ENCODE data around the gene SAMD4A.

SAMD4A gene

DNA sequence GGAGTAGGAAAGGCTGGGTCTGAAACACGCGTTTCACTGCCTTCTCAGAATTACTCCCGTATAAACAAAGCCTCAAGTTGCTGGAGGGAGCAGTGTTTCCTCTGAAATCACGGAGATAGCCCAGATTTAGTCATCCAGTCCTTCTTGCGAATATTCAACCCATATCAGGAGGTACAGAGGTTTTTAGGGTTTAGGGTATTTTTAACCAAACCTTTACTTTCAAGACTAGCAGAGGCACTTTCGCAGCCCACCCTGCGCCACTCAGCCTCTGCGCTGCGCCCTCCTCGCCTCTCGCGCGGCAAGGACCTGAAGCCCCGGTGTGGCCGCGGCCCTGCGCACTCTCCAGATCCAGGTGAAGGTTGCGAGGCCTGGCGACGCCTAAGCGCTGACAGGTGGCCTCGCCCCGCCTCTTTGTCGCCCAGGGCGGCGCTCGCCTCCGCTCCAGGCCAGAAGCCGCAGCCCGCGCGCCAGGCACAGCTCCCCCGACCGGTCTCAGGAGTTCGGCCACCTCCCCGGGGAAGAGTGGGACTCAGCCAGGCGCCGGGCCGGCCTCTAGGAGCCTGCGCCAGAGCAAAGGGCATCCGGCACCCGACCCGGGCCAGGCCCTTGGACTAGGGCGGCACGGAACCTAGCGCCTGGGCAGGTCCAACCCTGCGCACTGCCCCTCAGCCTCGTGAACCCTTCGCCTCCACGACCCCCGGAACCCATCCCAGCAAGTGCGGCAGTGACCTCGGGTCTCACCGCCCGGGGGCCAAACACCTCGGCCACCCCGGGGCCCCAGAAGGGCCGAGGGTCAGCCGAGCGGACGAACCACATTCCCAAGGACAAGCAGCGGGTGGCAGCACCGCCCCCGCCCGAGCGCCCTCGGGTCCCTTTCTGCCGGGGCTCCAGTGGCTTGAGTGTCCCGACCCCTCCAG, 1.8 kb upstream of the SAMD4A start:
- DNase-seq (ENCODE audit: low read depth in 2 of 2), result no peak

DNA sequence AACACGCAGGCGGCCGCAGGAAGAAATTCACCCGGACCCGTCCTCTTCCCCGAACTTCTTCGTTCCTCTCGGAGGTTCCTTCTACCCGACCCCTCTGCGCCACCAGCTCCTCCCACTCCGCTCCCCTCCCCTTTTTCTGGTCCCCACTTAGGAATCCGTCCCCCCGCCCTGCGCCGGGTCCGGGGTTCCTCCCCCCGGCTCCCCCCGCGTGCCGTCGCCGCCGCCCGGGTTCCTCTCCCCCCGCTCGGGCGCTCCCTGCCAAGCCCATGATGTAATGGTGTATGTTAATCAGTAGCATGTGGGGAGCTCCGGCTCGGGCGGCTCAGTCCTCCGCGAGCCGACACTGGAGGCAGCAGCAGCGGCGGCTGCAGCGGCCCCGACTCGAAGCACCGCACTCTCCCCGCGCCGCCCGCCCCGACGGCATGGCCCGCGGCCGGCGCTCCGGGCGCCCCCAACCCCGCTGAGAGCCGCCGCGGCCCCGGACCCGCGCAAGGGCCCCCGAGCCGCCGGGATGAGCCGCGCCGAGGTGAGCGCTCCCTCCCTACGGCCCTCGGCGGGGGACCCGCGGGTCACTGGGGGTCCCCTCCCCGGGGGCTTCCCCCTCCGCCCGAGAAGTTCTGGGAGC, 1.0 kb upstream of the SAMD4A start:
- DNase-seq (ENCODE audit: low read depth in 2 of 2), result peak; percentile 92

- DNase-seq (ENCODE audit: low read depth in 2 of 2), result no peak
Measured at GRCh38 chr14:54567224-54567638, 303 bp downstream of the SAMD4A start.

DNA sequence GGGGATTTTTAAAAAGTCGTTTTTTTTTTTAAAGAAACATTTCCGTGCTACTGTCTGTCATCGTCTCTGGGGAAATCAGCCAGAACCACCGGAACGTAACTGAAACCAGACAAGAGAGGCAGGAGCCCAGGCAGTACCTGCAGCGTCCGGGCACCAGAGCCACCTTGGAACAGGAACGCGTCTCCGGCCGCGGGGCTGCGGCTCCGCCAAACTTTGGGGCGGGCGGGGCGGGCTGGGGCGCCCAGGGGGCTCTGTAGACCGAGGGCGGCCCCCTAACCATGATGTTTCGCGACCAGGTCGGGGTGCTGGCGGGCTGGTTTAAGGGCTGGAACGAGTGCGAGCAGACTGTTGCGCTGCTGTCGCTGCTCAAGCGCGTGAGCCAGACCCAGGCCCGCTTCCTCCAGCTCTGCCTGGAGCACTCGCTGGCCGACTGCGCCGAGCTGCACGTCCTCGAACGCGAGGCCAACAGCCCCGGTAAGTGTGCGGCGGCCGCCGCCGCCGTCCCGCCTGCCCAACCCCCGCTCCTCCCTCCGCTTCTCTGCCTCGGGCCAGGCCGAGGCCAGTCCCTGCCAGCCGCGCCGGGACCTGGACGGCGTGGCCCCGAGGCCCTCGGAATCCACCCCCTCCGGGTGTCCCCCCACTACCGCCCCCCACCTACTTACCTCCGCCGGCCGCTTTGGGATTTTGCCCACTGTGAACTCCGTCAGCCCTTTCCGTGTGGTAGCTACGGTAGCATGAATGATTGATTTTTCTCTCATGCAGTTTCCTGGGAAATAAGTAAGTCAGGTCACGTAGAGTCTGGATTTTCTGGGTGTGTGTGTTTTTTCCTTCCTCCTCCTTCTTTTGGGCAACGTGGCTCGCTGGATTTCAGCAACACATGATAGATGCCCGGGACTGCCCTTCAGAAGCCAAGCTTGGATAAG, 972 bp downstream of the SAMD4A start:
- no peak for DNase-seq (ENCODE audit: low read depth in 2 of 2)

- no peak for DNase-seq (ENCODE audit: low read depth in 2 of 2)
Measured at GRCh38 chr14:54568821-54569595, 2.1 kb downstream of the SAMD4A start.

GRCh38 chr14:54570047-54570446, 3.1 kb downstream of the SAMD4A start:
- DNase-seq (ENCODE audit: low read depth in 2 of 2), result no peak

GRCh38 chr14:54570631-54571415, 3.9 kb downstream of the SAMD4A start:
- DNase-seq (ENCODE audit: low read depth in 2 of 2), result peak in 1 of 2 experiments; percentile 70

DNA sequence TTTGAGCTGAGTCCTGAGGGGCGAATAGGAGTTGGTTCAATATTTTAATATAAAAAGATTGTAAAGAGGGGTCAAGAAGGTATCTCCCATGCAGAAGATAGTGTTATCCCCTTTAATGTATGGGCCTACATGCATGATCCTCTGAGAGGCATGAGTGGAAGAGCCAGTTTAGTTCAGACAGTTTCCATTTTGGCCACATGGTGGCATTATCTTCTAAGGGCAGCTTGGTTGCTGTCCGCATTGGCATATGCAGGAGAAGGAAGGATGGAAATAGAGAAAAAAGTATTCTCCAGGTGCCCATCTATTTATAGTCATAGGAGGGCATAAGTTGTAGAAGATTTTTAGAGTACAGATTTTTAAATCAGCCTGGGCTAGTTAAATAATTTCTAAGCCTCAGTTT, 5.4 kb downstream of the SAMD4A start:
- DNase-seq (ENCODE audit: low read depth in 2 of 2), result no peak

GRCh38 chr14:54574528-54574927, 7.6 kb downstream of the SAMD4A start:
- DNase-seq (ENCODE audit: low read depth in 2 of 2), result no peak

DNA sequence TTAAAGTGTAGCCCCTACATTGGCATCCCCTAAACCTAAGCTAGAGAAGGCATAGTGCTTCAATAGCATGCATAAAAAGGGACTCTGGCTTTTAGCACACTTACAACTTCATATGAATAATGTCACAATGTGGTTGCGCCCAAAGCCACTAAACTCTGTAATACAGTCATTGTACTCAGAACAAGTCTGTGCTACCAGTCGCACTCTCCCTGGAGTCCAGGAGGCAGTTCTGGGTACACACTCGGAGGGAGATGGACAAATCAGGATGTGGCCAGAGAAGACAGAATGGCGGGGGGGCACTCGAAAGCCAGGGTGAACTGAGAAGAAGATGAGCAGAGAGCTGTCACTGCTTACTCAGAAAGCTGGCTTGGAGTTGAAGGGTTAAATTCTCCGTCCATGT, 10.6 kb downstream of the SAMD4A start:
- no peak for DNase-seq (ENCODE audit: low read depth in 2 of 2)

- no peak for DNase-seq (ENCODE audit: low read depth in 2 of 2)
Measured at GRCh38 chr14:54577977-54578376, 11.0 kb downstream of the SAMD4A start.

DNA sequence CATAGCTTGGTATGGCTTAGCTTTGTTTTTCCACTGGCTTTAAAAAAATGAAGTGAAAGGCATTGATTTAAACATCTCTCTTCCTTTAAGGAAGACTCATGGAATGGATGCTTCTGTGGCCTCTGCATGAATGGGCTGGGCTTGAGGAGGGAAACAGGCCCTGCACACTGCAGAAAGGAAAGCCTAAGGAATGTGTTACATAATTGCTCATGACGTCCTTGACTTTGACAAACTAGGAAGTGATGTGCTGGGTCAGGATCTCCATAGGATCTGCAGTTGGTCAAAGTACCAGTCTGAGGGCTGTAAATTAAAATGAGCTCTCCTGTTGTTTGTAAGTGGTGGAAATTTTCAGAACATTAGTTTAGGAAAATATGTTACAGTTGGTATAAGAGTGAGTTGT, 12.7 kb downstream of the SAMD4A start:
- DNase-seq (ENCODE audit: low read depth in 2 of 2), result no peak

DNA sequence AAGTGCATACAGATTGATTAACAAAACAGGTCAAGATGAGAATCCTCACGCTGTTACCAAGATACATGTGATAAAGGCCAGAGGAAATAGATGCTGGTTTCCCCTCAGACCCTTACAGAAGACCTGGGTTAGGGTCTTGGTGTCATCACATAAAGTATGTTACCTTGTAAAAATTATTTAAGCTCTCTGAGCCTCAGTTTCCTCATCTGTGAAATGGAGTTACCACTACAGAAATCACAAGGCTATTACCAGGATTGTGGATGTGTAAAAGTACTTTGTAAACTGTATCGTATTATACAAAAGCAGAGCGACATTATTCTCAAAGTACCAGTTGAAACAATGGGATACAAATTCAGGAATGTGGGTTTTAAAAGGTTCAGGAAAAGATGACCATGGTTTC, 14.0 kb downstream of the SAMD4A start:
- DNase-seq (ENCODE audit: low read depth in 2 of 2), result no peak

- DNase-seq (ENCODE audit: low read depth in 2 of 2), result no peak
Measured at GRCh38 chr14:54582334-54582733, 15.4 kb downstream of the SAMD4A start.

- DNase-seq (ENCODE audit: low read depth in 2 of 2), result no peak
Measured at GRCh38 chr14:54584097-54584496, 17.2 kb downstream of the SAMD4A start.

- DNase-seq (ENCODE audit: low read depth in 2 of 2), result no peak
Measured at GRCh38 chr14:54585214-54585613, 18.3 kb downstream of the SAMD4A start.

- no peak for DNase-seq (ENCODE audit: low read depth in 2 of 2)
Measured at GRCh38 chr14:54589076-54589475, 22.1 kb downstream of the SAMD4A start.

DNA sequence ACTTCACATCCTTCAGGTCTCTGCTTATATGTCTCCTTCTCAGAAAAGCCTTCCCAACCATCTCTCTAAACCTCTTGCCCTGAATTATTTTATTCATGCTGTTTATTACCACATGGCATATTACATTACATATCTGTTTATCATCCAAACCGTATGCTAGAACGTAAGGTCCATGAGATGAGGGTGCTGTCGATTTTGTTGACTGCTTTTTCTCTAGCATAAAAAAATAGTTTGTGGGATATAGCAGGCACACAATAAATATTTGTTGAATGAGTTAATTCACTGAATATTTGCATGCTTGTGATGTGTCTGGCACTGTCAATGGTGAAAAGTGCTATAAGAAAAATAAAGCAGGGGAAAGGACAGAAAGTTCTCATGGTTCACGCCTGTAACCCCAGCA, 22.9 kb downstream of the SAMD4A start:
- DNase-seq (ENCODE audit: low read depth in 2 of 2), result no peak

- no peak for DNase-seq (ENCODE audit: low read depth in 2 of 2)
Measured at GRCh38 chr14:54590481-54590880, 23.6 kb downstream of the SAMD4A start.

- DNase-seq (ENCODE audit: low read depth in 2 of 2), result no peak
Measured at GRCh38 chr14:54591461-54591860, 24.5 kb downstream of the SAMD4A start.

DNA sequence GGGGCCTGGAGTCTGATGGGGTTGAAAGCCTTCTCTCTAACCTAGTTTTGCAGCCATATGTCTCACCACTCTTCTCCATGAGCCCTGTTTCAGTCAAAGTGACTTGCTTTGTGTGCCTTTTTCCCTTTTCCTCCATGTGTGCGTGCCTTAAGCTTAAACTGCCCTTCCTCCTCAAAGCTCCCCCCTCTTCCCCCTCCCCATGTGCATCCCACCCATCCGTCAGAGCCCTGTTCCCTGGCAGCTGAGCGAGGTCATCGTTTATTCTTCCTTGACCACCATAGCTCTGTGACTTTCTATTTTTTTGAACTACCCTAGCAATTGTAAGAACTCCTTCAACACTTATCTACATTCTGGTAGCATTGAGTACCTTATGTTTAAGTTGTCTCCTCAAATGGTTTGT, 24.9 kb downstream of the SAMD4A start:
- DNase-seq (ENCODE audit: low read depth in 2 of 2), result no peak

Data from fibroblast of skin of left biceps (primary cell).